ENCODE data around the gene CHTOP. TPM values are rescaled to one million over a fixed set of nuclear protein-coding genes. Genes with fewer than 3 reads are reported as not detected.
A peak's percentile ranks its signal among the peaks of the same experiment; 100 is the strongest.

CHTOP gene
- total and polyA plus RNA-seq, 8 donors, result 54.5 to 125 (median 113) TPM

DNA sequence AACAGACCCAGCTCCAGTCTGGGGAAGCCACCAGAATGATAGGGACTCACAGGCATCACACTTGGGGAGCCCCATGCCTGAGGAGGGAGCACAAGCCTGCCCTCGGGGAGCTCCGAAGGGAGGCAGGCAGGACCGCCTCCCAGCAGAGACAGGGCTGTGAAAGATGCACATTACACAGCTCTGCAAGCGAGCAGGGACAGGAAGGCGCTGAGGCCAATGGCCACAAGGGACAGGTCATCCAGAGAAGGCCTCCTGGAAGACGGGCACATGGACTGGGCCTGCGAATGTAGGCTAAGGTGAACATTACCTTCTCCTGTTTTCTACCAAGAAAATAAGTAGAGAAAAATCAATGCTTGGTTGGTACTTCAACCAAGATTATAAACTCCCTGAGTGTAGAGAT lies 48.9 kb downstream of the CHTOP start:
- TF ChIP-seq, protein P1, sequence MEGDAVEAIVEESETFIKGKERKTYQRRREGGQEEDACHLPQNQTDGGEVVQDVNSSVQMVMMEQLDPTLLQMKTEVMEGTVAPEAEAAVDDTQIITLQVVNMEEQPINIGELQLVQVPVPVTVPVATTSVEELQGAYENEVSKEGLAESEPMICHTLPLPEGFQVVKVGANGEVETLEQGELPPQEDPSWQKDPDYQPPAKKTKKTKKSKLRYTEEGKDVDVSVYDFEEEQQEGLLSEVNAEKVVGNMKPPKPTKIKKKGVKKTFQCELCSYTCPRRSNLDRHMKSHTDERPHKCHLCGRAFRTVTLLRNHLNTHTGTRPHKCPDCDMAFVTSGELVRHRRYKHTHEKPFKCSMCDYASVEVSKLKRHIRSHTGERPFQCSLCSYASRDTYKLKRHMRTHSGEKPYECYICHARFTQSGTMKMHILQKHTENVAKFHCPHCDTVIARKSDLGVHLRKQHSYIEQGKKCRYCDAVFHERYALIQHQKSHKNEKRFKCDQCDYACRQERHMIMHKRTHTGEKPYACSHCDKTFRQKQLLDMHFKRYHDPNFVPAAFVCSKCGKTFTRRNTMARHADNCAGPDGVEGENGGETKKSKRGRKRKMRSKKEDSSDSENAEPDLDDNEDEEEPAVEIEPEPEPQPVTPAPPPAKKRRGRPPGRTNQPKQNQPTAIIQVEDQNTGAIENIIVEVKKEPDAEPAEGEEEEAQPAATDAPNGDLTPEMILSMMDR (IDR thresholded peaks at IDR 0.05), result no peak
- DNase-seq (no peak), ATAC-seq (no peak)
- no peak overlapping the region for H3K27ac ChIP-seq
- peaks cover 0 to 26% of the 10 kb centered on the region in 2 donors for H3K36me3 ChIP-seq
- H3K9me3 ChIP-seq, result no peaks in the 10 kb centered on the region
- H3K27me3 ChIP-seq, result peaks cover 8 to 39% of the 10 kb centered on the region in 2 donors
- peaks cover 12 to 31% of the 10 kb centered on the region in 2 donors for H3K4me1 ChIP-seq
- H3K4me3 ChIP-seq, result no peak overlapping the region
- intact Hi-C loops (cut with DNase I), result loop anchor here in 1 of 2 donors (5.0 kb wide), 1 partner anchor 90 kb away; no protein-coding TSS in a partner anchor

DNA sequence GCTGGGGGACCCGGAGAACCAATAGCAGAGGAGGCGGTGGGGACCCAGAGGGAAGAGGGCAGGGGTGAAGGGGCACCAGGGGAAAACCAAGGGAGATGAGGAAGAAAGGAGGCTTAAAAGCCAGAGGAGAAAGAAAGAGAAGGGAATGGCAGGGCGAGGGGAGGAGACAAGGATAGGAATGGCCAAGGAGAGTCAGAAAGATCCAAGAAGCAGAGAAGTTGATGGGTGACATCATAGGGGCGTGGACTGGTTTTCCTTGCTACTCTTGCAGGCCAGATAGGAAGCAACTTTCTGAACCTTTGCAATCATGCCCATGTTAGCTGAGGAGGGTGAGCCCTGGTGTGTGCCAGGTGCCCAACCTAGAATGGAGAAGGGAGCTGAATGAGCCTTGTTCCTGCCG lies 50.0 kb downstream of the CHTOP start:
- no peak overlapping the region for H3K4me3 ChIP-seq
- H3K36me3 ChIP-seq, result peaks cover 0 to 38% of the 10 kb centered on the region in 2 donors
- TF ChIP-seq, protein P1 (IDR thresholded peaks at IDR 0.05), result no peak

DNA sequence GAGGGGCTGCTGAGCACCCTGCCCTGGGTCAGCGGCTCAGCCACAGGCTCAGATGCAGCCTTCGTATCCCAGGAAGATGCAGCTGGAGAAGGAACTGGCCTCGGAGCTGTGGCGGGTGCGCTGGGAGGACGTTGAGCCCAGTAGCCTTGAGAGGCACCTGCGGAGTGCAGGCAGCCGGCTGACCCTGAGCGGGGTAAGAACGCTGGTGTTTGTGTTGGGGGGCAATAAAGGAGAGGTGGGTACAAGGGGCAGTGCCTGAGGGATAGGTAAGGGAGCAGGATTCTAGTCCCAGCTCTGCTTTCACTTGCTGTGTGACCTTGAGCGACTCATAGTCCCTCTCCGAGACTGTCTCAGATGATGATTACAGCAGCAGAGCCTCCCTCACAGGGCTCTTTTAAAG lies 51.0 kb downstream of the CHTOP start:
- H3K4me3 ChIP-seq, result no peak overlapping the region
- no peaks in the 10 kb centered on the region for H3K9me3 ChIP-seq
- DNase-seq, result no peak
- H3K27me3 ChIP-seq, result peaks cover 0 to 17% of the 10 kb centered on the region in 2 donors
- no peak overlapping the region for H3K27ac ChIP-seq
- peaks cover 0 to 9% of the 10 kb centered on the region in 2 donors for H3K4me1 ChIP-seq
- ATAC-seq, result no peak
- TF ChIP-seq, protein P1 (IDR thresholded peaks at IDR 0.05), result no peak
- peaks cover 0 to 47% of the 10 kb centered on the region in 2 donors for H3K36me3 ChIP-seq
- intact Hi-C loops (cut with DNase I), result loop anchor here in 1 of 2 donors (5.0 kb wide), 1 partner anchor 87 kb away; no protein-coding TSS in a partner anchor

More for the DNA sequence above, 50.0 kb downstream of the CHTOP start:
- Histone ChIP-seq H3K4me1 (peaks cover 3 to 19% of the 10 kb centered on the region in 2 donors), H3K27ac (no peak overlapping the region), H3K27me3 (peaks cover 8 to 28% of the 10 kb centered on the region in 2 donors), H3K9me3 (no peaks in the 10 kb centered on the region)
- ATAC-seq (no peak), DNase-seq (no peak)
- intact Hi-C loops (cut with DNase I), result loop anchor here in 1 of 2 donors (5.0 kb wide), 1 partner anchor 88 kb away; no protein-coding TSS in a partner anchor

DNA sequence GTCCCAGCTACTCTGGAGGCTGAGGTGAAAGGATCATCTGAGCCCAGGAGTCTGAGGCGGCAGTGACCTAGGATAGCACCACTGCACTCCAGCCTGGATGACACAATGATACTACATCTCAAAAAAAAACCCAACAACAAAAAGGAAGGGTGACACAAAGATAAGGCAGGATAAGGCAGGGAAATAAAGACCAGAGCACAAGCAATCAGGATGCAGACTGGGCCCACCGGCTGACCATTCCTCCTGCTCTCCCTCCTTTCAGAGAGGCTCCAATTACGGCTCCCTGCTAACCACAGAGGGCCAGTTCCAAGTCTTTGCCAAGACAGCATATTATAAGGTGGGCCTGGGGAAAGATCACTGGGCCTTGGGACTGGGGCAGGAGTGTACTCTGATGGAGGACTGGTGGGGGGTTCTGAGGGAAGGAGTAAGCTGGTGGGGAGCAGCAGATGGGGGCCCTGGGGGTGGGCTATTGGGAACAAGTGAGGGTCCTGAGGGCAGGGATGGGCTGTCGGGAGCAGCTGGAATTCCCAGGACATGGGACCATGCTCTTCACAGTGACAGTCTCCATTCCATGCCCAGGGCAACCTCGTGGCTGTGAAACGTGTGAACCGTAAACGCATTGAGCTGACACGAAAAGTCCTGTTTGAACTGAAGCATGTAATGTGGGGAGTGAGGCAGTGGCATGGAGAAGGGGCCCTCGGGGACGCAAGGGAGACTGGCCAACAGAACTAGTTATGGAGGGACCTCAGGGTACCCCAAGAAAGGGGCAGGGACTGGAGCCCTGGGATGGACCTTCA lies 51.9 kb downstream of the CHTOP start:
- peaks cover 0 to 51% of the 10 kb centered on the region in 2 donors for H3K36me3 ChIP-seq
- intact Hi-C loops (cut with DNase I), result no loop called here
- no peak for DNase-seq
- TF ChIP-seq, protein P1 (IDR thresholded peaks at IDR 0.05), result no peak
- peaks cover 0 to 3% of the 10 kb centered on the region in 2 donors for H3K4me1 ChIP-seq
- peaks cover 0 to 9% of the 10 kb centered on the region in 2 donors for H3K27me3 ChIP-seq
- no peaks in the 10 kb centered on the region for H3K9me3 ChIP-seq
- H3K4me3 ChIP-seq, result no peak overlapping the region
- no peak overlapping the region for H3K27ac ChIP-seq
- no peak for ATAC-seq

DNA sequence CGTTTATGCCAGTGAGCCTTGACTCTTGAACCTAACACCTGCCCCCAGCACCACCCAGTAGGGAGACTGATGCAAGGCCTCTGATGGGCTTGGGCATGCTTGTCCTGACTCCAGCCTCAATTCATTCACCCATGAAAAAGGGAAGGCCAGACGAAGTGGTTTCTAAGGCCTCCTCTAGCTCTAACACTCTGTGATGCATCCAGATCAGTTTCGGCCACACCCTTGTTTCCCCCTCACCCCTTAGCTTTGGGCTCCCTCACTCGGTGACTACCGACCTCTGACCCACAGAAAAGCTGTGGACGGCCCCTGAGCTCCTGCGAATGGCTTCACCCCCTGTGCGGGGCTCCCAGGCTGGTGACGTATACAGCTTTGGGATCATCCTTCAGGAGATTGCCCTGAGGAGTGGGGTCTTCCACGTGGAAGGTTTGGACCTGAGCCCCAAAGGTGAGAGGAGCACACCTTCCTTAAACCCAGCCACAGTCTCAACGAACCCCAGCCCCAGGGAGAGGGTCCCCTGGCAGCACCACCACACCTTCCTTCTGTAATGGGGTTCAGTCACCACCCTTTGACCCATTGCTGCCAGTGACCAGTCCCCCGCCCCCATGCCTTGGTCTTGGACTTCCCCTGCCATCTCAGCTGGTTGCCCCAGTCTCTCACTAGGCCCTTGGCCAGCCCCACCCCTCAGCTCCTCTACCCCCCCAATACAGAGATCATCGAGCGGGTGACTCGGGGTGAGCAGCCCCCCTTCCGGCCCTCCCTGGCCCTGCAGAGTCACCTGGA lies 53.7 kb downstream of the CHTOP start:
- H3K36me3 ChIP-seq, result peaks cover 0 to 51% of the 10 kb centered on the region in 2 donors
- H3K4me1 ChIP-seq, result no peaks in the 10 kb centered on the region
- H3K27ac ChIP-seq, result no peak overlapping the region
- TF ChIP-seq, protein P1 (IDR thresholded peaks at IDR 0.05), result no peak
- H3K4me3 ChIP-seq, result no peak overlapping the region
- DNase-seq, result peak in 1 of 4 donors; percentile 18
- no peaks in the 10 kb centered on the region for H3K27me3 ChIP-seq
- ATAC-seq, result no peak
- H3K9me3 ChIP-seq, result no peaks in the 10 kb centered on the region
- intact Hi-C loops (cut with DNase I), result no loop called here

Measured in left lung (tissue), 10 donors.